ENCODE measurements around the gene ZBTB45.
A peak's percentile ranks its signal among the peaks of the same experiment; 100 is the strongest.

Gene ZBTB45

DNA sequence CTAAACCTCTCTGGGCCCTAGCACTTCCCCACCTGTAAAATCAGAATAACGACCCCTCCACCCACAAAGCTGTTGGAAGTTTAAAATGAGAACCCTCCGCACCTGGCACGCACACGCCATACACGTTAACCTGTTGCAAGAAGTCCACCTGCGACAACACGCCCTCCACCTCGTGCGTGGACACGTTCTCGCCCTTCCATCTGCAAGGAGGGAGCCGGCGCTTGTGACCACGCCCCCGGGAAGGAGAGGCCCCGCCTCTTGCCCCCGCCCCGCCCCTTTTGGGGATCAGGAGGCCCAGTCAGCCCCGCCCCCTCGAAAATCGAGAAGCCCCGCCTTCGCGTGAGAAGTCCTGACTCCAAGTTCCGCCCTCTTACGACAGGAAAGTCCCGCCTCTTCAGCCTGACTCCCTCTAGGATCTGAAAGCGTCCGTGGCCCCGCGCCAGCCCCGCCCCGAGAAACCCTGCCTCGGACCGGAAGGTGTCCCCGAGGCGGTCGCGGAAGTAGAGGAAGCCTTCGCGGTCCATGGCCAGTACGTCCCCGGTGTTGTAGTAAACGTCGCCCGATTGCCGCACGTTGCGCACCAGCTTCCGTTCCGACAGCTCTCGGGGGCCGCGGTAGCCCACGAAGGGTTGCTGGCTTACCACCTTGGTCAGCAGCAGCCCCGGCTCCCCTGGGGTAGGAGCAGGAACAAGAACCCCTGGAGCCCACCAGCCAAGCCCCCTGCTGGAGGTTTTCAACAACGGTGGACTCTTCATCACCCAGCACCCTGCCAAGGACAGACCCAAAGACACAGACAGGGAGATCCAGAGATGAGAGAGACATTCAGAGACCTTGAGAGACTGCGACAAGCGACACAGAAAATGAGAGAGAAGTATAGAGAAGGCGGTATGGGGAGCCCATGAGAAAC, 20.3 kb downstream of the ZBTB45 start (continued):
- TF ChIP-seq, protein P1, sequence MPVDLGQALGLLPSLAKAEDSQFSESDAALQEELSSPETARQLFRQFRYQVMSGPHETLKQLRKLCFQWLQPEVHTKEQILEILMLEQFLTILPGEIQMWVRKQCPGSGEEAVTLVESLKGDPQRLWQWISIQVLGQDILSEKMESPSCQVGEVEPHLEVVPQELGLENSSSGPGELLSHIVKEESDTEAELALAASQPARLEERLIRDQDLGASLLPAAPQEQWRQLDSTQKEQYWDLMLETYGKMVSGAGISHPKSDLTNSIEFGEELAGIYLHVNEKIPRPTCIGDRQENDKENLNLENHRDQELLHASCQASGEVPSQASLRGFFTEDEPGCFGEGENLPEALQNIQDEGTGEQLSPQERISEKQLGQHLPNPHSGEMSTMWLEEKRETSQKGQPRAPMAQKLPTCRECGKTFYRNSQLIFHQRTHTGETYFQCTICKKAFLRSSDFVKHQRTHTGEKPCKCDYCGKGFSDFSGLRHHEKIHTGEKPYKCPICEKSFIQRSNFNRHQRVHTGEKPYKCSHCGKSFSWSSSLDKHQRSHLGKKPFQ (tag by site-specific recombination; IDR thresholded peaks at IDR 0.05), result no peak
- TF ChIP-seq KLF16 (tag by site-specific recombination; IDR thresholded peaks at IDR 0.05), result peak; percentile 92
- TF ChIP-seq, protein P2, sequence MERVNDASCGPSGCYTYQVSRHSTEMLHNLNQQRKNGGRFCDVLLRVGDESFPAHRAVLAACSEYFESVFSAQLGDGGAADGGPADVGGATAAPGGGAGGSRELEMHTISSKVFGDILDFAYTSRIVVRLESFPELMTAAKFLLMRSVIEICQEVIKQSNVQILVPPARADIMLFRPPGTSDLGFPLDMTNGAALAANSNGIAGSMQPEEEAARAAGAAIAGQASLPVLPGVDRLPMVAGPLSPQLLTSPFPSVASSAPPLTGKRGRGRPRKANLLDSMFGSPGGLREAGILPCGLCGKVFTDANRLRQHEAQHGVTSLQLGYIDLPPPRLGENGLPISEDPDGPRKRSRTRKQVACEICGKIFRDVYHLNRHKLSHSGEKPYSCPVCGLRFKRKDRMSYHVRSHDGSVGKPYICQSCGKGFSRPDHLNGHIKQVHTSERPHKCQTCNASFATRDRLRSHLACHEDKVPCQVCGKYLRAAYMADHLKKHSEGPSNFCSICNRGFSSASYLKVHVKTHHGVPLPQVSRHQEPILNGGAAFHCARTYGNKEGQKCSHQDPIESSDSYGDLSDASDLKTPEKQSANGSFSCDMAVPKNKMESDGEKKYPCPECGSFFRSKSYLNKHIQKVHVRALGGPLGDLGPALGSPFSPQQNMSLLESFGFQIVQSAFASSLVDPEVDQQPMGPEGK (tag by site-specific recombination; IDR thresholded peaks at IDR 0.05), result peak; percentile 41; the same call in 1 of the 2 replicates
- TF ChIP-seq ZFP37 (tag by site-specific recombination; IDR thresholded peaks at IDR 0.05), result peak; percentile 66; the same call in 1 of the 2 replicates
- no peak; the same call in 1 of the 2 replicates for TF ChIP-seq ZBTB8A (tag by site-specific recombination; IDR thresholded peaks at IDR 0.05)
- TF ChIP-seq ZNF510 (tag by site-specific recombination; IDR thresholded peaks at IDR 0.05; ENCODE audit: insufficient replicate concordance), result peak; percentile 9
- TF ChIP-seq SCRT2 (tag by site-specific recombination; IDR thresholded peaks at IDR 0.05), result peak; percentile 75
- peak; percentile 78 for TF ChIP-seq ZNF24 (tag by site-specific recombination; IDR thresholded peaks at IDR 0.05)
- TF ChIP-seq, protein P3, sequence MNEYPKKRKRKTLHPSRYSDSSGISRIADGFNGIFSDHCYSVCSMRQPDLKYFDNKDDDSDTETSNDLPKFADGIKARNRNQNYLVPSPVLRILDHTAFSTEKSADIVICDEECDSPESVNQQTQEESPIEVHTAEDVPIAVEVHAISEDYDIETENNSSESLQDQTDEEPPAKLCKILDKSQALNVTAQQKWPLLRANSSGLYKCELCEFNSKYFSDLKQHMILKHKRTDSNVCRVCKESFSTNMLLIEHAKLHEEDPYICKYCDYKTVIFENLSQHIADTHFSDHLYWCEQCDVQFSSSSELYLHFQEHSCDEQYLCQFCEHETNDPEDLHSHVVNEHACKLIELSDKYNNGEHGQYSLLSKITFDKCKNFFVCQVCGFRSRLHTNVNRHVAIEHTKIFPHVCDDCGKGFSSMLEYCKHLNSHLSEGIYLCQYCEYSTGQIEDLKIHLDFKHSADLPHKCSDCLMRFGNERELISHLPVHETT (tag by site-specific recombination; IDR thresholded peaks at IDR 0.05), result peak; percentile 54; the same call in 1 of the 2 replicates
- TF ChIP-seq KLF1 (tag by site-specific recombination; IDR thresholded peaks at IDR 0.05), result peak; percentile 8; the same call in 1 of the 2 replicates
- TF ChIP-seq, protein P4, sequence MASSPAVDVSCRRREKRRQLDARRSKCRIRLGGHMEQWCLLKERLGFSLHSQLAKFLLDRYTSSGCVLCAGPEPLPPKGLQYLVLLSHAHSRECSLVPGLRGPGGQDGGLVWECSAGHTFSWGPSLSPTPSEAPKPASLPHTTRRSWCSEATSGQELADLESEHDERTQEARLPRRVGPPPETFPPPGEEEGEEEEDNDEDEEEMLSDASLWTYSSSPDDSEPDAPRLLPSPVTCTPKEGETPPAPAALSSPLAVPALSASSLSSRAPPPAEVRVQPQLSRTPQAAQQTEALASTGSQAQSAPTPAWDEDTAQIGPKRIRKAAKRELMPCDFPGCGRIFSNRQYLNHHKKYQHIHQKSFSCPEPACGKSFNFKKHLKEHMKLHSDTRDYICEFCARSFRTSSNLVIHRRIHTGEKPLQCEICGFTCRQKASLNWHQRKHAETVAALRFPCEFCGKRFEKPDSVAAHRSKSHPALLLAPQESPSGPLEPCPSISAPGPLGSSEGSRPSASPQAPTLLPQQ (tag by site-specific recombination; IDR thresholded peaks at IDR 0.05), result peak; percentile 78
- no peak for TF ChIP-seq ZNF596 (tag by site-specific recombination; IDR thresholded peaks at IDR 0.05)
- TF ChIP-seq ZEB2 (tag by site-specific recombination; IDR thresholded peaks at IDR 0.05), result peak; percentile 62; the same call in 1 of the 2 replicates
- TF ChIP-seq ZNF501 (tag by site-specific recombination; IDR thresholded peaks at IDR 0.05), result peak; percentile 47; the same call in 1 of the 2 replicates
- peak; percentile 95 for TF ChIP-seq ZNF561 (tag by site-specific recombination; IDR thresholded peaks at IDR 0.05; ENCODE audit: borderline replicate concordance)
- TF ChIP-seq ZBTB17 (tag by site-specific recombination; IDR thresholded peaks at IDR 0.05), result peak; percentile 80
- TF ChIP-seq KLF9 (tag by site-specific recombination; IDR thresholded peaks at IDR 0.05; ENCODE audit: low read depth), result peak; percentile 77
- TF ChIP-seq ZXDB (tag by site-specific recombination; IDR thresholded peaks at IDR 0.05), result peak; percentile 99
- no peak for TF ChIP-seq ZNF529 (tag by site-specific recombination; IDR thresholded peaks at IDR 0.05; ENCODE audit: insufficient replicate concordance)
- peak; percentile 71; the same call in 1 of the 2 replicates for TF ChIP-seq REPIN1 (tag by site-specific recombination; IDR thresholded peaks at IDR 0.05; ENCODE audit: low read depth)
- TF ChIP-seq, protein P5, sequence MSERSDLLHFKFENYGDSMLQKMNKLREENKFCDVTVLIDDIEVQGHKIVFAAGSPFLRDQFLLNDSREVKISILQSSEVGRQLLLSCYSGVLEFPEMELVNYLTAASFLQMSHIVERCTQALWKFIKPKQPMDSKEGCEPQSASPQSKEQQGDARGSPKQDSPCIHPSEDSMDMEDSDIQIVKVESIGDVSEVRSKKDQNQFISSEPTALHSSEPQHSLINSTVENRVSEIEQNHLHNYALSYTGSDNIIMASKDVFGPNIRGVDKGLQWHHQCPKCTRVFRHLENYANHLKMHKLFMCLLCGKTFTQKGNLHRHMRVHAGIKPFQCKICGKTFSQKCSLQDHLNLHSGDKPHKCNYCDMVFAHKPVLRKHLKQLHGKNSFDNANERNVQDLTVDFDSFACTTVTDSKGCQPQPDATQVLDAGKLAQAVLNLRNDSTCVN (tag by site-specific recombination; optimal IDR thresholded peaks at IDR 0.05), result peak; percentile 30
- TF ChIP-seq ZNF202 (tag by site-specific recombination; IDR thresholded peaks at IDR 0.05; ENCODE audit: borderline replicate concordance), result no peak
- TF ChIP-seq ZNF610 (tag by site-specific recombination; IDR thresholded peaks at IDR 0.05; ENCODE audit: borderline replicate concordance), result peak; percentile 71
- TF ChIP-seq, protein P6, sequence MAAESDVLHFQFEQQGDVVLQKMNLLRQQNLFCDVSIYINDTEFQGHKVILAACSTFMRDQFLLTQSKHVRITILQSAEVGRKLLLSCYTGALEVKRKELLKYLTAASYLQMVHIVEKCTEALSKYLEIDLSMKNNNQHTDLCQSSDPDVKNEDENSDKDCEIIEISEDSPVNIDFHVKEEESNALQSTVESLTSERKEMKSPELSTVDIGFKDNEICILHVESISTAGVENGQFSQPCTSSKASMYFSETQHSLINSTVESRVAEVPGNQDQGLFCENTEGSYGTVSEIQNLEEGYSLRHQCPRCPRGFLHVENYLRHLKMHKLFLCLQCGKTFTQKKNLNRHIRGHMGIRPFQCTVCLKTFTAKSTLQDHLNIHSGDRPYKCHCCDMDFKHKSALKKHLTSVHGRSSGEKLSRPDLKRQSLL (tag by site-specific recombination; IDR thresholded peaks at IDR 0.05), result peak; percentile 21; the same call in 1 of the 2 replicates
- peak; percentile 88 for TF ChIP-seq ZSCAN30 (tag by site-specific recombination; IDR thresholded peaks at IDR 0.05)
- TF ChIP-seq, protein P7, sequence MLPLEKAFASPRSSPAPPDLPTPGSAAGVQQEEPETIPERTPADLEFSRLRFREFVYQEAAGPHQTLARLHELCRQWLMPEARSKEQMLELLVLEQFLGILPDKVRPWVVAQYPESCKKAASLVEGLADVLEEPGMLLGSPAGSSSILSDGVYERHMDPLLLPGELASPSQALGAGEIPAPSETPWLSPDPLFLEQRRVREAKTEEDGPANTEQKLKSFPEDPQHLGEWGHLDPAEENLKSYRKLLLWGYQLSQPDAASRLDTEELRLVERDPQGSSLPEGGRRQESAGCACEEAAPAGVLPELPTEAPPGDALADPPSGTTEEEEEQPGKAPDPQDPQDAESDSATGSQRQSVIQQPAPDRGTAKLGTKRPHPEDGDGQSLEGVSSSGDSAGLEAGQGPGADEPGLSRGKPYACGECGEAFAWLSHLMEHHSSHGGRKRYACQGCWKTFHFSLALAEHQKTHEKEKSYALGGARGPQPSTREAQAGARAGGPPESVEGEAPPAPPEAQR (tag by site-specific recombination; IDR thresholded peaks at IDR 0.05), result no peak
- no peak for TF ChIP-seq ZNF223 (tag by site-specific recombination; IDR thresholded peaks at IDR 0.05)
- TF ChIP-seq ZNF140 (tag by site-specific recombination; IDR thresholded peaks at IDR 0.05), result no peak
- TF ChIP-seq ZNF621 (tag by site-specific recombination; IDR thresholded peaks at IDR 0.05), result no peak
